HL-60/S4 (cell line): ENCODE results near the gene ATP1A1.

Experiments
- in situ Hi-C: fragments of 300-500 bp; cut with MboI; formaldehyde crosslinking; loops from 2 replicates; pipeline ENCODE4 v1.14.3; 2022; ENCODE audit warnings: low sequenced_read_pairs

Gene ATP1A1

GRCh38 chr1:116372651-116373430 lies at the start of gene ATP1A1:
Gene ATP1A1 (plus strand): TSS chr1:116373244. CDS start chr1:116373512, 268 bp downstream.
- in situ Hi-C loops = loop anchor here (10.0 kb wide), 1 partner anchor 112 kb away; no protein-coding TSS in a partner anchor

DNA sequence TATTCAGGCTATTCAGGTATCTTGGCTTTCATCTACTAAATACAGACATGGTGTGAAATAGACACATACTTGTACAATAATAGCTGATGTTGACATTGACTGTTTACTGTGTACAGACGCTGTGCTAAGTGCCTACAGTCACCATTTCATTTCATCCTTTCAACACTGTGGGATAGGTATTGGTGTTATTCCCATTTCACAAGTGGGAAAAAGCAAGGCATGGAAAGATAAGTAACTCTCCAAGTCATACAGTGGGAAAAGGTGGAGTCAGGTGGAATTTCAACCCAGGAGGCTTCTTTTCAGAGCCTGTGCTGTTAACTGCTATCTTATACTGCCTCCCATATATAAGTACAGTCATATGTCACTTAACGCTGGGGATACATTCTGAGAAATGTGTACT lies 49.6 kb upstream of the ATP1A1 start:
- in situ Hi-C loops = no loop called here

GRCh38 chr1:116324411-116324810 lies 48.6 kb upstream of the ATP1A1 start:
- in situ Hi-C loops = no loop called here

- in situ Hi-C loops = no loop called here
Observed at GRCh38 chr1:116325104-116325503, 47.9 kb upstream of the ATP1A1 start.

GRCh38 chr1:116325922-116326321 lies 47.1 kb upstream of the ATP1A1 start:
- in situ Hi-C loops = no loop called here

GRCh38 chr1:116326486-116326885 lies 46.6 kb upstream of the ATP1A1 start:
- in situ Hi-C loops = no loop called here

GRCh38 chr1:116328671-116329070 lies 44.4 kb upstream of the ATP1A1 start:
- in situ Hi-C loops = no loop called here

GRCh38 chr1:116329524-116330341 lies 43.3 kb upstream of the ATP1A1 start:
- in situ Hi-C loops = no loop called here

GRCh38 chr1:116330342-116330652 lies 42.7 kb upstream of the ATP1A1 start:
- in situ Hi-C loops = no loop called here

- in situ Hi-C loops = no loop called here
Observed at GRCh38 chr1:116330846-116331245, 42.2 kb upstream of the ATP1A1 start.

DNA sequence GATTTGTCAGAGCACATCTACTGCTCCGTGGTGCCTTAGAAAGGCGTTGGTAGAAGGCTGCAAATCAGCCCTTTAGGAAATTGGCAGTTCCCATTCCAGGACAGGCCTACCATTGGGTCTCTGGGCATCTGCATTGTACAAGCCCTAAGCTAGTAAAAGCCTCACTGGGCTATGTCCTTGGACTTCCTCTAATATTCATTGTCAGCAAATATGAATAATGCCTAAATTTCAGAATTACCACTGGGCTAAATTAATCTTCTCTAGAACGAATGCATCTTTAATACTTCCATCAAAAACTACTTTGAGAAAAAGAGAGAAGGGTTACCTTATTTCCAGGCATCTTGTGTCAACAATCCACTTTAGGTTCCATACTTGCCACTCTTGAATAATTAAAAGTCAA lies 41.5 kb upstream of the ATP1A1 start:
- in situ Hi-C loops = no loop called here

DNA sequence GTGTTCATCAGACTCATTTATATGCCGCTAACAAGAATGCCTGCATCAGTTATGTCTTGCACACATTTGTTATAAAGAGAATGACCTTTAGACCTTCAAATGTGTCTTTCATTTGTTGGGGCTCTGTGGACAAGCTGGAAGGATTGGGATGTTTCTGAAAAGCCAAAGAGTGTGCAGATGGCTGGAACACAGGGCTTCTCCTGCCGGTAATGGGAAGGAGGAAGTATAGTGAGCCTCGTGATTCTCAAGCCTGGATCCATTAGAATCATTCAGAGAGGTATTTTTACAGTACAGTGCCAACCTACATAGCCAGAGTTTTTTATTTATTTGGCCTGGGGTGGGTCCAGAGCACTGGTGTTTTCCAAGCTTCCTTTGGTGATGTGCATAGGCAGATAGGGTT lies 40.6 kb upstream of the ATP1A1 start:
- in situ Hi-C loops = no loop called here

GRCh38 chr1:116333171-116334014 lies 39.7 kb upstream of the ATP1A1 start:
- in situ Hi-C loops = no loop called here

- in situ Hi-C loops = no loop called here
Observed at GRCh38 chr1:116334015-116334547, 39.0 kb upstream of the ATP1A1 start.

- in situ Hi-C loops = no loop called here
Observed at GRCh38 chr1:116334868-116335635, 38.0 kb upstream of the ATP1A1 start.

- in situ Hi-C loops = no loop called here
Observed at GRCh38 chr1:116335850-116336624, 37.0 kb upstream of the ATP1A1 start.

DNA sequence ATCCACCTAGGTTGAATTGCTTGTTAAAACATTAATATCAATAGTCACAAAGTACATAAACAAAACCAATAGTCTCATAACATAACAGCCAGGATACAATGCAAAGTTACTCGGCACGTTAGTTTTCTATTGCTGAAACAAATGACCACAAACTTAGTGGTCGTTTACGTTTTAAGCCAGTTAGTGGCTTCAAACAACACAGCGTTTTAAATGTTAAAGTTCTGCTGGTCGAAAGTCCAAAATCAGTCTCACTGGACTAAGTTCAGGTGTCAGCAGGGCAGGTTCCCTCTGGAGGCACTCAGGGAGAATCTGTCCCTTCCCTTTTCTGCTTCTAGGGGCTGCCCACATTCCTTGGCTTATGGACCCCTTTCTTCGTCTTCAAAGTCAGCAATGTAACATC lies 35.6 kb upstream of the ATP1A1 start:
- in situ Hi-C loops = no loop called here

DNA sequence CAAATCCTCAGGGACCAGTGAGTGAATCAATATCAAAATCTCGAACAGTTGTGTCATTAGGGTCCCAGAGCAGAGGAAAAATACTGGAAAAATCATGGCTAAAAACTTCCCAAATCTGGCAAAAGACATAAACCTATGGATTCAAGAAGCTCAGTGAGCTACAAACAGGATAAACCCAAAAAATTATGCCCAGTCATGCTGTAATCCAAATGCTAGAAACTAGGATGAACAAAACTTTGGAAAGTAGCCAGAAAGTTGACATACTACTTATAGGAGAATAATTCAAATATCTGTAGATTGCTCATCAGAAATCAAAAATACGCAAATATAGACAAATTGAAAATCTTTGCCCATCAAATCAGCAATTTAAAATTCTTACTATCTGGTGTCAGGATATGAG lies 34.6 kb upstream of the ATP1A1 start:
- in situ Hi-C loops = no loop called here

DNA sequence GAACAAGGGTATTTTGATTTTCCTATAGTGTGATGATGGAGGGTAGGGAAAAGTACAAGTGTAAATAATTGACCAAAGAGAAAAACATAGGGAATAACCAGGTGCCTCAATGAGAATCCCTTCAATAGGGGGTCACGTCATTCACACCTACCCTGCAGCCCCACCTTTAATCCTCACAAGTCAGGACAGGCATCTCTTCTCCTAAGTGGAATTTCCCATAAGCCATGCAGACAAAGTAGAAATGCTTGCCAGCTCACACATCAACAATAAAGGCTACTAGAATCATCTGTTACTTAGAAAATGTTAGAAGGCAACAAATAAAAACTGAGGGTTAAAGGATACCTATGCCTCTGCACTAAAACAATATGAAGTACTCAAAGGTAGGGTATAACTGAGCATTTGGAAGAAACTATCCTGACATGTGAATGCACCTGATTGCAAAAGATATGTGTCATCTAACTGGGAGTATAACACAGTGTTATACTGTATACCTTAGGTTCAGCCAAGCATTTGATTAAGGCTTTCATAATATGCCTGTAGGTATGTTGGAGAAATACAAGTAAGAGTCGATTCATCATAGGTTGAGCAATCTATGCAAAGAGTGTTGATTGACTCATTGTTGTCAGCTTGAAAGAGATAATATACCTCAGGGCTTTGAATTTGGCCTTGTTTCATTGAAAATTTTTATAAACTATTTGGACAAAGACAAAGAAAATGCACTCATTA lies 32.4 kb upstream of the ATP1A1 start:
- in situ Hi-C loops = no loop called here
